Neural cell (in vitro differentiated cells): Measurements from ENCODE around the gene ST8SIA4. TPM values are rescaled to one million over a fixed set of nuclear protein-coding genes. Genes with fewer than 3 reads are reported as not detected.

Experiments used
- H2AFZ ChIP-seq: fragments of 200-600, 300-800 bp; sonication (generic), shearing (Covaris generic); 2 replicates; pipeline ENCODE4 v1.6.0; 2014; ENCODE audit warnings: low read depth, mild to moderate bottlenecking, antibody characterized with exemption, low read length, moderate library complexity
- H3F3A ChIP-seq: fragments of 200-600 bp; shearing (Covaris generic); 2 replicates; pipeline ENCODE4 v1.6.1; 2016; ENCODE audit warnings: mild to moderate bottlenecking, moderate library complexity, mixed read lengths, antibody characterized with exemption, low read length; ENCODE audit not compliant: insufficient read depth, poor library complexity, severe bottlenecking
- H3K27ac ChIP-seq: fragments of 200-600, 300-800 bp; sonication (generic), shearing (Covaris generic); 2 replicates; pipeline ENCODE4 v1.5.1; 2014; ENCODE audit warnings: mild to moderate bottlenecking, low read length, moderate library complexity
- H3K27me3 ChIP-seq: fragments of 300-800, 200-600 bp; sonication (generic), shearing (Covaris generic); 2 replicates; pipeline ENCODE4 v1.6.0; 2014; ENCODE audit warnings: mild to moderate bottlenecking, low read depth, low read length, moderate library complexity; ENCODE audit not compliant: insufficient read depth
- H3K36me3 ChIP-seq: fragments of 300-800, 200-600 bp; sonication (generic), shearing (Covaris generic); 2 replicates; pipeline ENCODE4 v1.5.1; 2014; ENCODE audit warnings: mild to moderate bottlenecking, antibody characterized with exemption, low read length, moderate library complexity; ENCODE audit not compliant: insufficient read depth
- H3K4me2 ChIP-seq: fragments of 300-800, 200-600 bp; sonication (generic), shearing (Covaris generic); 2 replicates; pipeline ENCODE4 v1.6.0; 2014; ENCODE audit warnings: mild to moderate bottlenecking, low read length
- H3K4me3 ChIP-seq: fragments of 300-800, 200-600 bp; sonication (generic), shearing (Covaris generic); 2 replicates; pipeline ENCODE4 v1.5.1; 2014; ENCODE audit warnings: mild to moderate bottlenecking, low read length, moderate library complexity
- H3K79me2 ChIP-seq: fragments of 200-600 bp; shearing (Covaris generic); replicated peaks from 2 replicates; pipeline ENCODE4 v1.6.0; 2014; ENCODE audit warnings: mild to moderate bottlenecking, low read length, moderate library complexity; ENCODE audit not compliant: insufficient read depth
- H3K9ac ChIP-seq: fragments of 300-800, 200-600 bp; sonication (generic), shearing (Covaris generic); 2 replicates; pipeline ENCODE4 v1.6.1; 2016; ENCODE audit warnings: mild to moderate bottlenecking, low read length, mixed read lengths
- H3K9me2 ChIP-seq: fragments of 200-600 bp; shearing (Covaris generic); 2 replicates; pipeline ENCODE4 v1.6.1; 2016; ENCODE audit warnings: mild to moderate bottlenecking, low read length, mixed read lengths; ENCODE audit not compliant: insufficient read depth
- H3K9me3 ChIP-seq: fragments of 200-600, 300-800 bp; sonication (generic), shearing (Covaris generic); 2 replicates; pipeline ENCODE4 v1.6.1; 2016; ENCODE audit warnings: mild to moderate bottlenecking, mixed run types, low read length, moderate library complexity, mixed read lengths
- H4K20me1 ChIP-seq: fragments of 200-600 bp; shearing (Covaris generic); 2 replicates; pipeline ENCODE4 v1.6.1; 2016; ENCODE audit warnings: mild to moderate bottlenecking, mixed run types; ENCODE audit not compliant: insufficient read depth
- CTCF ChIP-seq: fragments of 450-650 bp; IDR thresholded peaks from 2 replicates; pipeline ENCODE4 v1.5.1; 2014; ENCODE audit warnings: antibody characterized with exemption, mild to moderate bottlenecking, moderate library complexity; ENCODE audit not compliant: poor library complexity, severe bottlenecking
- EP300 ChIP-seq: fragments of 450-650 bp; conservative IDR thresholded peaks from 2 replicates; pipeline ENCODE4 v1.6.1; 2014; ENCODE audit warnings: antibody characterized with exemption, mild to moderate bottlenecking, moderate library complexity; ENCODE audit not compliant: poor library complexity, severe bottlenecking
- EZH2 ChIP-seq: fragments of 200-600, 300-800 bp; shearing (Covaris generic), sonication (generic); IDR thresholded peaks from 2 replicates; pipeline ENCODE4 v1.6.1; 2014; ENCODE audit warnings: antibody characterized with exemption, low read length, borderline replicate concordance, mild to moderate bottlenecking; ENCODE audit not compliant: insufficient read depth, poor library complexity, severe bottlenecking
- MXI1 ChIP-seq: fragments of 450-650 bp; conservative IDR thresholded peaks from 2 replicates; pipeline ENCODE4 v1.6.1; 2014; ENCODE audit warnings: antibody characterized with exemption, mild to moderate bottlenecking; ENCODE audit not compliant: poor library complexity, severe bottlenecking
- POLR2AphosphoS5 ChIP-seq: IDR thresholded peaks from 2 replicates; pipeline ENCODE4 v1.6.1; 2012
- RAD21 ChIP-seq: fragments of 450-650 bp; conservative IDR thresholded peaks from 2 replicates; pipeline ENCODE4 v1.6.1; 2014; ENCODE audit warnings: antibody characterized with exemption, mild to moderate bottlenecking, moderate library complexity
- REST ChIP-seq: IDR thresholded peaks from 2 replicates; pipeline ENCODE4 v1.6.1; 2012; ENCODE audit warnings: borderline replicate concordance
- SMC3 ChIP-seq: fragments of 450-650 bp; conservative IDR thresholded peaks from 2 replicates; pipeline ENCODE4 v1.6.1; 2014; ENCODE audit warnings: antibody characterized with exemption, mild to moderate bottlenecking, moderate library complexity; ENCODE audit not compliant: poor library complexity
- TAF1 ChIP-seq: IDR thresholded peaks from 2 replicates; pipeline ENCODE4 v1.6.1; 2012; ENCODE audit warnings: low read depth
- polyA plus RNA-seq: library from polyadenylated mRNA; depleted of rRNA; stranded (reverse); fragments of >200 nt; gene quantifications from 2 replicates; pipeline ENCODE4 v1.2.3, GENCODE V29; 2014

ST8SIA4 gene
- polyA plus RNA-seq, 1 donor from 2014 or later, result 15.6 TPM

GRCh38 chr5:100852988-100853449 lies 50.1 kb downstream of the ST8SIA4 start:
- Histone ChIP-seq H3K36me3 (no peaks in the 10 kb centered on the region), H2AFZ (no peak overlapping the region)
- TF ChIP-seq RAD21, result no peak
- TF ChIP-seq TAF1, result no peak
- TF ChIP-seq POLR2AphosphoS5, result no peak

GRCh38 chr5:100852051-100852450 lies 51.0 kb downstream of the ST8SIA4 start:
- Histone ChIP-seq H2AFZ (no peak overlapping the region), H3K27me3 (no peaks in the 10 kb centered on the region), H3K9me3 (no peaks in the 10 kb centered on the region), H3K27ac (no peak overlapping the region), H3K4me3 (no peak overlapping the region), H4K20me1 (no peaks in the 10 kb centered on the region), H3K4me2 (no peak overlapping the region), H3K36me3 (no peaks in the 10 kb centered on the region), H3F3A (no peaks in the 10 kb centered on the region), H3K9ac (no peak overlapping the region), H3K79me2 (no peaks in the 10 kb centered on the region), H3K9me2 (no peaks in the 10 kb centered on the region)
- TF ChIP-seq SMC3 (no peak), EZH2 (no peak), POLR2AphosphoS5 (no peak), REST (no peak), MXI1 (no peak)

More at GRCh38 chr5:100852988-100853449, 50.1 kb downstream of the ST8SIA4 start:
- Histone ChIP-seq H4K20me1 (no peaks in the 10 kb centered on the region), H3K9ac (no peak overlapping the region), H3K4me2 (no peak overlapping the region), H3K4me3 (no peak overlapping the region), H3F3A (no peaks in the 10 kb centered on the region), H3K79me2 (no peaks in the 10 kb centered on the region), H3K27ac (no peak overlapping the region), H3K27me3 (no peaks in the 10 kb centered on the region), H3K9me3 (no peaks in the 10 kb centered on the region), H3K9me2 (no peaks in the 10 kb centered on the region)

- H3K79me2 ChIP-seq, result no peaks in the 10 kb centered on the region
- H3K4me2 ChIP-seq, result no peak overlapping the region
- no peak overlapping the region for H2AFZ ChIP-seq
- no peaks in the 10 kb centered on the region for H3K9me2 ChIP-seq
- no peaks in the 10 kb centered on the region for H3K9me3 ChIP-seq
- H4K20me1 ChIP-seq, result no peaks in the 10 kb centered on the region
- no peak overlapping the region for H3K9ac ChIP-seq
- H3K27me3 ChIP-seq, result no peaks in the 10 kb centered on the region
- no peak overlapping the region for H3K27ac ChIP-seq
- no peak for TF ChIP-seq RAD21
- TF ChIP-seq CTCF, result no peak
- TF ChIP-seq TAF1, result no peak
- no peak for TF ChIP-seq POLR2AphosphoS5
- no peak for TF ChIP-seq SMC3
- no peak for TF ChIP-seq EZH2
- no peak for TF ChIP-seq EP300
- no peak for TF ChIP-seq REST
- TF ChIP-seq MXI1, result no peak
- H3K36me3 ChIP-seq, result no peaks in the 10 kb centered on the region
- H3F3A ChIP-seq, result no peaks in the 10 kb centered on the region
- no peak overlapping the region for H3K4me3 ChIP-seq
Measured at GRCh38 chr5:100846772-100847171, 56.3 kb downstream of the ST8SIA4 start.
